GM12865 (cell line): ENCODE measurements around the gene CATSPER3.

Experiments used
- DNase-seq: peaks from one replicate; pipeline ENCODE4 v3.0.0; 2010; ENCODE audit warnings: low read depth
- H3K4me3 ChIP-seq: 2 replicates; pipeline ENCODE4 v1.5.1; 2011; ENCODE audit warnings: mild to moderate bottlenecking, low read depth, low read length, control low read depth
- TF ChIP-seq, protein P1 (sequence below): IDR thresholded peaks from 2 replicates; pipeline ENCODE4 v1.5.1; 2011; ENCODE audit warnings: low read length, control low read depth, low read depth, inconsistent platforms; ENCODE audit not compliant: insufficient read depth; ENCODE audit errors: missing control alignments

Gene CATSPER3

DNA sequence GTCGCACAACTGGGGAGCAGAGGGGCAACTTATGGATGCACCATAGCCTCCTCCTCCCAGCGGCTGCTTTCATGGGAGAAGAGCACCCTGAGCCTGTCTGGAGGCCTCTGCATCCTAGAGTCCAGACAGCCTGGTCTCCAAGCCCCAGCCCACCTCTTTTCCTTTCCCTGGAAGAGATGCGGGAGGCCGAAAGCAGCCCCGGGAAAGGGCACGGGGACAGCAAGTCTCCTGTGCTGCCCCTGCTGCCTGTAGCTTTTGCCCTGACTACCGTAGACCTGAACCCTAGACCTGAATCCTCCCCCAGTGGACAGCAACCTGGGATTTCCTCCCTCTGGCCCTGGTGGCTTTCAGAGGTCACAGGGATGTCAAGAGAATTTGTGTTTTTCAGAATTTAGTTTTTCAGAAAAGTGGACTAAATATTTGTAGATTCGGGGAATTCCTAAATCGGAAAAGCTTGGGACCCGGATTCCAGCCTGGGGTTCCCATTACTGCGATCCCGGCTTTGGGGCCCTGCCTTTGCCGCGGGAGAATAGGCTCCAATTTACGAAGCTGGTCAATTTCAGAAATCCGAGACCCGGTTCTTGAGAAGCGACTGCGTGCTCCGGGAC is 70.6 kb downstream of the CATSPER3 start:
- no peak for DNase-seq
- no peak overlapping the region for H3K4me3 ChIP-seq
- TF ChIP-seq, protein P1, sequence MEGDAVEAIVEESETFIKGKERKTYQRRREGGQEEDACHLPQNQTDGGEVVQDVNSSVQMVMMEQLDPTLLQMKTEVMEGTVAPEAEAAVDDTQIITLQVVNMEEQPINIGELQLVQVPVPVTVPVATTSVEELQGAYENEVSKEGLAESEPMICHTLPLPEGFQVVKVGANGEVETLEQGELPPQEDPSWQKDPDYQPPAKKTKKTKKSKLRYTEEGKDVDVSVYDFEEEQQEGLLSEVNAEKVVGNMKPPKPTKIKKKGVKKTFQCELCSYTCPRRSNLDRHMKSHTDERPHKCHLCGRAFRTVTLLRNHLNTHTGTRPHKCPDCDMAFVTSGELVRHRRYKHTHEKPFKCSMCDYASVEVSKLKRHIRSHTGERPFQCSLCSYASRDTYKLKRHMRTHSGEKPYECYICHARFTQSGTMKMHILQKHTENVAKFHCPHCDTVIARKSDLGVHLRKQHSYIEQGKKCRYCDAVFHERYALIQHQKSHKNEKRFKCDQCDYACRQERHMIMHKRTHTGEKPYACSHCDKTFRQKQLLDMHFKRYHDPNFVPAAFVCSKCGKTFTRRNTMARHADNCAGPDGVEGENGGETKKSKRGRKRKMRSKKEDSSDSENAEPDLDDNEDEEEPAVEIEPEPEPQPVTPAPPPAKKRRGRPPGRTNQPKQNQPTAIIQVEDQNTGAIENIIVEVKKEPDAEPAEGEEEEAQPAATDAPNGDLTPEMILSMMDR = no peak

GRCh38 chr5:135038813-135039270 is 71.1 kb downstream of the CATSPER3 start:
- H3K4me3 ChIP-seq = no peak overlapping the region
- DNase-seq = no peak
- TF ChIP-seq, protein P1 = no peak

- no peak overlapping the region for H3K4me3 ChIP-seq
- DNase-seq = no peak
- TF ChIP-seq, protein P1 = no peak
Observed at GRCh38 chr5:135039271-135040033, 71.7 kb downstream of the CATSPER3 start.

- no peak overlapping the region for H3K4me3 ChIP-seq
- TF ChIP-seq, protein P1 = no peak
- no peak for DNase-seq
Observed at GRCh38 chr5:135040034-135040332, 72.3 kb downstream of the CATSPER3 start.

DNA sequence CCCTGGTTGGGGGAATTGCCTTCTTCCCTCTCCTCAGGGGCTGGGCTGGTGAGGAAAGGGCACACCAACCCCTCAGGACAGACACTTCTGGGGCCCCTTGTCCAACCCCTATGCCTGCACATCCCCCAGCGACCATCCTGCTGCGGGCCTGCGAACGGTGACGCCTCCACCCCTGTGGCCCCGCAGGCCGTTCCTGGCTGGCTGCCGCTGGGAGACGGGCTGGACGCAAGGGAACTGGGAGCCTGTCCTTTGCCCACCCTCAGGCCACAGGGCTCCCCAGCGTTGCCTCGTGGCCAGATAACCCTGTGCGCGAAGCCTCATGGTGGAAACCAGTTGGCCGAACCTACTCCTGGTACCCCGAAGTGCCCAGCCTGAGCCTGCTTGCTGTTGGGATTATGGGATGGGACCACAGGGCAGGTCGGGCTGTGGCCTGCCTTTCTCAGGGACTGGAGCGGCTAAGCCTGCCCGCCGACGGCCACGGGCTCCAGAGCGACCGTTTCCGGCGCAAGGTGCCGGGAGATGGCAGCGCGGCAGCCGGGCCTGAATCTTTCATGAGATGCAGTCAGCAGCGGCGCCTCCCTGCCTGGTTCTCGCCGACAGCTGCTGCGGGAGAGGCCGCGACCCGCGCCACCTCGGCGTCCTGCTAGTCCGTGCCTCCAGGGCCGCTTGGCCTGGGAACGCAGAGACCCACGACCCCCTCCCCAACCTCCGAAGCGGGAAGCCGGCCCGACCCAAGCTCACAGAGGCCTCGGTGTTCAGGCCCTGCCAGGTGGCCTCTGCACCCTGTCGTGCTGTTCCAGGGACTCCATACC is 72.8 kb downstream of the CATSPER3 start:
- DNase-seq = no peak
- H3K4me3 ChIP-seq = no peak overlapping the region
- TF ChIP-seq, protein P1 = no peak

DNA sequence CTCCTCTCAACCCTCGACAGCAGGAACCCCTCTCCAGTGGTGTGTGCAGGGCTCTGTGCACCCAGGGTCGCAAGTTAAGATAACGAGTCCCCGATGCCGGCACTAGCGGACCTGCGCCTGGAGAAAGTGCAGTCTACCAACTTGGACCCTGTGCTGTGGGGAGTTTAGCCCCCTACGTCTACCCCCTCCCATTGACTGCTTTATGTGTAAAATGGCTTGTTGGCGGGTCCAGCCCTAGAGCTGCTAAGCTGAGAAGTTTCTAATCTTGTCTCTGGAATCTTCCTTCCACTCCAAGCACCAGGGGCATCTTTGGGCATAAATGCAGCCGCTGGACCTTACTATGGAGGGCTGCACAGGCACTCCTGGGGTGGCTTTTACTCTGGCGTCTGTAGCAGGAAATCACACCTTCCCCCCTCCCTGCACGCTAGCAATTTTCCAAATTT is 73.5 kb downstream of the CATSPER3 start:
- DNase-seq = no peak
- TF ChIP-seq, protein P1 = no peak
- H3K4me3 ChIP-seq = no peak overlapping the region
